ENCODE data around the gene CDHR3. TPM values are rescaled to one million over a fixed set of nuclear protein-coding genes. Genes with fewer than 3 reads are reported as not detected.
"Not testable (repeated sequence)": the region's sequence is repeated elsewhere in the genome, so short reads cannot be mapped to it uniquely, and the experiment has no call there.

The CDHR3 gene
- polyA plus RNA-seq, 2 of the 4 experiments (the other 2 are of a cell fraction) = 4.0 to 4.5 TPM

DNA sequence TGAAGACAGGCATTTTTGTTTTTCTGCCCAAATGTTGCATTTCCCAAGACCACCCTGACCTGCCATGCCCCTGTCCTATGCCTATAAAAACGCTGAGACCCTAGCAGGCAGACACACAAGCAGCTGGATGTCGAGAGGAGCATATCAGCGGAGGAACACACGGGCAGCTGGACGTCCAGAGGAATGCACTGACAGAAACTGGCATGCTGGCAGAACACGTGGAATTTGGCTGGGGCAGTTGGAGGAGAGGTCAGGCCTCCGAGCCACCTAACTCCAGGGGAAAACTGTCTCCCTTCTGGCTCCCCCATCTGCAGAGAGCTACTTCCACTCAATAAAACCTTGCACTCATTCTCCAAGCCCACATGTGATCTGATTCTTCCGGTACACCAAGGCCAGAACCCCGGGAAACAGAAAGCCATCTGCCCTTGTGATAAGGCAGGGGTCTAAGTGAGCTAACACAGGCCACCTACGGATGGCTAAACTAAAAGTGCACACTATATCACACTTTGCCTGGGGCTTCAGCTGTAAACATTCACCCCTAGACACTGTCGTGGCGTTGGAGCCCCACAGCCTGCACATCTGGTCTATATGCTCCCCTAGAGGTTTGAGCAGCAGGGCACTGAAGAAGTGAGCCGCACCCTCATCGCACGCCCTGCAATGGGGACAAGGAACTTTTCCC is 10.0 kb upstream of the CDHR3 start:
- no peak for ATAC-seq
- no peak for DNase-seq (ENCODE audit: low read depth in 1 of 2, low spot score in 1 of 2)
- no peak overlapping the region for H3K4me2 ChIP-seq
- no peak overlapping the region for H3K27ac ChIP-seq
- FAIRE-seq = no peak
- no peak overlapping the region for H3K4me3 ChIP-seq
- WGBS (ENCODE audit: missing lambda C conversion rate) = 37% methylated on average over 15 of the region's 15 CpGs
- H3K4me1 ChIP-seq = no peaks in the 10 kb centered on the region
- POLR2A ChIA-PET = no interaction called here
- CTCF ChIA-PET = interaction anchor here (0.6 to 0.8 kb wide), 2 partner anchors 13 to 1475 kb away, joined by 3 read pairs; no protein-coding TSS in a partner anchor
- no peak for TF ChIP-seq HOXB13 (CRISPR knock-in tag; IDR thresholded peaks at IDR 0.05; ENCODE audit: low read depth)
- no peak for TF ChIP-seq EHF (CRISPR knock-in tag; IDR thresholded peaks at IDR 0.05)
- TF ChIP-seq FOXS1 (CRISPR knock-in tag; IDR thresholded peaks at IDR 0.05) = no peak
- TF ChIP-seq JUNB (IDR thresholded peaks at IDR 0.05) = no peak
- TF ChIP-seq, protein P1, sequence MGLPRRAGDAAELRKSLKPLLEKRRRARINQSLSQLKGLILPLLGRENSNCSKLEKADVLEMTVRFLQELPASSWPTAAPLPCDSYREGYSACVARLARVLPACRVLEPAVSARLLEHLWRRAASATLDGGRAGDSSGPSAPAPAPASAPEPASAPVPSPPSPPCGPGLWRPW (IDR thresholded peaks at IDR 0.05) = no peak
- TF ChIP-seq KDM1A (IDR thresholded peaks at IDR 0.05; ENCODE audit: low read depth) = no peak
- peaks cover 12% of the 10 kb centered on the region; the same call in 2 of the 3 replicates for H3K9me3 ChIP-seq

DNA sequence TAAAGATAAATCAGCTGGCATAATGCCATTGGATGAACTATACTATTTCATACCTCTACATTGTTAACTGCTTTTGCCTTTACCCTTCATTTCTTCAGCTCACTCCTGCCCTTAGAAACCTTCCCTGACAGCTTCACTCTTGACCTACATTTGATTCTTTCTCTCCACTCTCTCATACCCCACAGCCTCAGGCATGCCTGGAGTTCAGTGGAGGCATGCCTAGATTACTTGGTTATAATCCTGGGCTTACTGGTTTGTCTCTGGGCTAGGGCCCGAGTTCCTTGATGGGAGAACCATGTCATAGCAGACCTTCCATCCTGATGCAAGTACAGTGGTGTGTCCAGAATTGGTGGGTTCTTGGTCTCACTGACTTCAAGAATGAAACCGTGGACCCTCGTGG is 8.4 kb upstream of the CDHR3 start:
- no peak for FAIRE-seq
- H3K4me1 ChIP-seq = no peaks in the 10 kb centered on the region
- no peak for ATAC-seq
- no peak overlapping the region for H3K4me3 ChIP-seq
- no peak for TF ChIP-seq EHF (CRISPR knock-in tag; IDR thresholded peaks at IDR 0.05)
- no peak for DNase-seq (ENCODE audit: low read depth in 1 of 2, low spot score in 1 of 2)
- H3K4me2 ChIP-seq = no peak overlapping the region
- H3K9me3 ChIP-seq = peaks cover 12% of the 10 kb centered on the region; the same call in 2 of the 3 replicates
- ChIA-PET CTCF (no interaction called here), POLR2A (no interaction called here)
- no peak overlapping the region for H3K27ac ChIP-seq
- 68% methylated on average over 3 of the region's 3 CpGs for WGBS (ENCODE audit: missing lambda C conversion rate)

DNA sequence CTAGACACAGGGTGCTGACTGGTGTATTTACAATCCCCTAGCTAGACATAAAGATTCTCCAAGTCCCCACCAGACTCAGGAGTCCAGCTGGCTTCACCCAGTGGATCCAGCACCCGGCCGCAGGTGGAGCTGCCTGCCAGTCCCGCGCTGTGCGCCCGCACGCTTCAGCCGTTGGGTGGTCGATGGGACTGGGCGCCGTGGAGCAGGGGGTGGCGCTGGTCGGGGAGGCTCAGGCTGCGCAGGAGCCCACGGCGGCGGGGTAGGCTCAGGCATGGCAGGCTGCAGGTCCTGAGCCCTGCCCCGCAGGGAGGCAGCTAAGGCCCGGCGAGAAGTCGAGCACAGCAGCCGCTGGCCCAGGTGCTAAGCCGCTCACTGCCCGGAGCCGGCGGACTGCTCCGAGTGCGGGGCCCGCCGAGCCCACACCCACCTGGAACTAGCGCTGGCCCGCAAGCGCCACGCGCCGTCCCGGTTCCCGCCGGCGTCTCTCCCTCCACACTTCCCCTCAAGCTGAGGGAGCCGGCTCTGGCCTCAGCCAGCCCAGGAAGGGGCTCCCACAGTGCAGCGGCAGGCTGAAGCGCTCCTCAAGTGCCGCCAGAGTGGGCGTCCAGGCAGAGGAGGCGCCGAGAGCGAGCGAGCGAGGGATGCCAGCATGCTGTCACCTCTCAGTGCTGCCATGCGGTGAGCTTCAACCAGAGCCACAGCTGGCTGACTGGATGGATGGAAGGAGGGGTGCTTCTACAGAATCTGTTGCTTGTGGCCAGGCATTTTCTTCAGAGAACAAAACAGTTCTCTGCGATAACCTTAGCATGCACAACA is 7.2 kb upstream of the CDHR3 start:
- H3K4me2 ChIP-seq; DNase-seq (ENCODE audit: low read depth in 1 of 2, low spot score in 1 of 2); H3K27ac ChIP-seq; FAIRE-seq; H3K4me3 ChIP-seq; H3K4me1 ChIP-seq; POLR2A ChIA-PET; ATAC-seq: not testable (repeated sequence)
- peaks cover 12% of the 10 kb centered on the region; the same call in 2 of the 3 replicates for H3K9me3 ChIP-seq
- WGBS (ENCODE audit: missing lambda C conversion rate) = 91% methylated on average over 36 of the region's 52 CpGs
- CTCF ChIA-PET = interaction anchor here (1.7 kb wide), 1 partner anchor 21 kb away, joined by 6 read pairs; no protein-coding TSS in a partner anchor

DNA sequence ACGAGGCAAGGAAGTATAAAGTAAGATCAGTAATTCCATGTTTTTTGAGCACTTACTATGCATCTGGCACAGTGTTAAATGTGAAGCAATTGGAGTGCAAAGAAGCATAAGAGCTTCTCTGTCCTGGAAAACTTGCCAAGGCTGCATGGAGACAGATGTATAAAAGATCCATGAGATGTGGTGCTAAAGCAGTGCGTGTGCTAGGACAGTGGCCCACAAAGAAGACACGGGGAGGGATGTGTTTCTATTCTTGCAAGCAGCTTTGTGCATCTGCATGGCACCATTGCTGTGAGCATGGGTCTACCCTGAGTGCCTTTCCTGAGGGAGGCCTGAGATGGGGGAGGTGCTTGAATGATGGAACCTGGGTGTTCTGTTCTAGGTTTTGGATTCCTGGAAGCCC is 5.1 kb upstream of the CDHR3 start:
- 53% methylated on average over 3 of the region's 3 CpGs for WGBS (ENCODE audit: missing lambda C conversion rate)
- FAIRE-seq = no peak
- H3K9me3 ChIP-seq = no peaks in the 10 kb centered on the region
- no peaks in the 10 kb centered on the region for H3K4me1 ChIP-seq
- H3K4me3 ChIP-seq = no peak overlapping the region
- TF ChIP-seq ZC3H11A (IDR thresholded peaks at IDR 0.05) = no peak
- TF ChIP-seq SMC3 (IDR thresholded peaks at IDR 0.05) = no peak
- no peak for TF ChIP-seq CHD2 (IDR thresholded peaks at IDR 0.05; ENCODE audit: low read length, partially characterized antibody)
- TF ChIP-seq, protein P2, sequence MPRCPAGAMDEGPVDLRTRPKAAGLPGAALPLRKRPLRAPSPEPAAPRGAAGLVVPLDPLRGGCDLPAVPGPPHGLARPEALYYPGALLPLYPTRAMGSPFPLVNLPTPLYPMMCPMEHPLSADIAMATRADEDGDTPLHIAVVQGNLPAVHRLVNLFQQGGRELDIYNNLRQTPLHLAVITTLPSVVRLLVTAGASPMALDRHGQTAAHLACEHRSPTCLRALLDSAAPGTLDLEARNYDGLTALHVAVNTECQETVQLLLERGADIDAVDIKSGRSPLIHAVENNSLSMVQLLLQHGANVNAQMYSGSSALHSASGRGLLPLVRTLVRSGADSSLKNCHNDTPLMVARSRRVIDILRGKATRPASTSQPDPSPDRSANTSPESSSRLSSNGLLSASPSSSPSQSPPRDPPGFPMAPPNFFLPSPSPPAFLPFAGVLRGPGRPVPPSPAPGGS (IDR thresholded peaks at IDR 0.05) = no peak
- TF ChIP-seq MAZ (IDR thresholded peaks at IDR 0.05; ENCODE audit: borderline replicate concordance, low read depth, low read length) = no peak
- TF ChIP-seq, protein P3, sequence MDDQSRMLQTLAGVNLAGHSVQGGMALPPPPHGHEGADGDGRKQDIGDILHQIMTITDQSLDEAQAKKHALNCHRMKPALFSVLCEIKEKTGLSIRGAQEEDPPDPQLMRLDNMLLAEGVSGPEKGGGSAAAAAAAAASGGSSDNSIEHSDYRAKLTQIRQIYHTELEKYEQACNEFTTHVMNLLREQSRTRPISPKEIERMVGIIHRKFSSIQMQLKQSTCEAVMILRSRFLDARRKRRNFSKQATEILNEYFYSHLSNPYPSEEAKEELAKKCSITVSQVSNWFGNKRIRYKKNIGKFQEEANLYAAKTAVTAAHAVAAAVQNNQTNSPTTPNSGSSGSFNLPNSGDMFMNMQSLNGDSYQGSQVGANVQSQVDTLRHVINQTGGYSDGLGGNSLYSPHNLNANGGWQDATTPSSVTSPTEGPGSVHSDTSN (IDR thresholded peaks at IDR 0.05) = no peak
- TF ChIP-seq RCOR1 (IDR thresholded peaks at IDR 0.05; ENCODE audit: low read depth, low read length) = no peak
- TF ChIP-seq, protein P4, sequence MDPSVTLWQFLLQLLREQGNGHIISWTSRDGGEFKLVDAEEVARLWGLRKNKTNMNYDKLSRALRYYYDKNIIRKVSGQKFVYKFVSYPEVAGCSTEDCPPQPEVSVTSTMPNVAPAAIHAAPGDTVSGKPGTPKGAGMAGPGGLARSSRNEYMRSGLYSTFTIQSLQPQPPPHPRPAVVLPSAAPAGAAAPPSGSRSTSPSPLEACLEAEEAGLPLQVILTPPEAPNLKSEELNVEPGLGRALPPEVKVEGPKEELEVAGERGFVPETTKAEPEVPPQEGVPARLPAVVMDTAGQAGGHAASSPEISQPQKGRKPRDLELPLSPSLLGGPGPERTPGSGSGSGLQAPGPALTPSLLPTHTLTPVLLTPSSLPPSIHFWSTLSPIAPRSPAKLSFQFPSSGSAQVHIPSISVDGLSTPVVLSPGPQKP (IDR thresholded peaks at IDR 0.05; ENCODE audit: low read depth, low read length) = no peak
- TF ChIP-seq NPAS2 (CRISPR knock-in tag; IDR thresholded peaks at IDR 0.05; ENCODE audit: borderline replicate concordance) = no peak
- no peak for TF ChIP-seq MAFK (IDR thresholded peaks at IDR 0.05; ENCODE audit: partially characterized antibody)
- TF ChIP-seq, protein P1 (IDR thresholded peaks at IDR 0.05) = no peak
- no peak for TF ChIP-seq KDM5A (IDR thresholded peaks at IDR 0.05)
- no peak for TF ChIP-seq CHD4 (IDR thresholded peaks at IDR 0.05; ENCODE audit: borderline replicate concordance)
- TF ChIP-seq, protein P5, sequence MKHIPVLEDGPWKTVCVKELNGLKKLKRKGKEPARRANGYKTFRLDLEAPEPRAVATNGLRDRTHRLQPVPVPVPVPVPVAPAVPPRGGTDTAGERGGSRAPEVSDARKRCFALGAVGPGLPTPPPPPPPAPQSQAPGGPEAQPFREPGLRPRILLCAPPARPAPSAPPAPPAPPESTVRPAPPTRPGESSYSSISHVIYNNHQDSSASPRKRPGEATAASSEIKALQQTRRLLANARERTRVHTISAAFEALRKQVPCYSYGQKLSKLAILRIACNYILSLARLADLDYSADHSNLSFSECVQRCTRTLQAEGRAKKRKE (CRISPR knock-in tag; IDR thresholded peaks at IDR 0.05; ENCODE audit: low read depth) = no peak
- no peak for TF ChIP-seq POLR2A (IDR thresholded peaks at IDR 0.05; ENCODE audit: low read length)
- TF ChIP-seq HEYL (CRISPR knock-in tag; IDR thresholded peaks at IDR 0.05) = no peak
- TF ChIP-seq EHF (CRISPR knock-in tag; IDR thresholded peaks at IDR 0.05) = no peak
- no peak for TF ChIP-seq FOSL2 (IDR thresholded peaks at IDR 0.05)
- no peak for TF ChIP-seq FOSL2 (CRISPR knock-in tag; IDR thresholded peaks at IDR 0.05)
- TF ChIP-seq FOXS1 (CRISPR knock-in tag; IDR thresholded peaks at IDR 0.05) = no peak
- TF ChIP-seq RARB (CRISPR knock-in tag; IDR thresholded peaks at IDR 0.05) = no peak
- no peak overlapping the region for H3K4me2 ChIP-seq
- DNase-seq (ENCODE audit: low read depth in 1 of 2, low spot score in 1 of 2) = no peak
- POLR2A ChIA-PET = no interaction called here
- H3K27ac ChIP-seq = no peak overlapping the region
- ATAC-seq = no peak
- CTCF ChIA-PET = interaction anchor here (0.7 to 1.0 kb wide), 2 partner anchors 50 to 198 kb away, joined by 3 read pairs; no protein-coding TSS in a partner anchor
